NCI-H2196 treated with DMSO at 0.1 percent for 48 hours (cell line): Measurements from ENCODE around the gene PADI3.

Source experiments
- DNase-seq: peaks from one replicate; lab custom pipeline; 2025; ENCODE audit not compliant: unreplicated experiment; lab: John Stamatoyannopoulos, UW

PADI3 gene

DNA sequence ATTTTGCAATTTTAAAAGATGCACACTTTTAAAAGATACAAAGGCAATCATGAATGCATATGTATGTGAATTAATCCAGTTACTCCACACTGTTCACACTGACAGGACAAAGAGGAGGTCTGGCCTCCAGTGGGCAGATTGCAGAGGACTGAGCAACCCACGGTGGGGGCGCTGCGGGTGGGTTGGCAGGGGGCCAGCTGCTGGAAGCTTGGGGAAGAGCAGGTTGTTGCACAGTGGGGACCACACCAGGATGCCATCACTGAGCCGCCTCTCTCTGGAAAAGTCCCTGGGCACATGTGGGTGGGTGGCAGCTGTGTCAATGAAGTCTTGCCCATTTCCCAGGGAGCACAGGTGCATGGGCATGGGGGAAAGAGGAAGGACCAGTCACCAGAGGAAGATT, 46.4 kb downstream of the PADI3 start:
- DNase-seq: no peak

DNA sequence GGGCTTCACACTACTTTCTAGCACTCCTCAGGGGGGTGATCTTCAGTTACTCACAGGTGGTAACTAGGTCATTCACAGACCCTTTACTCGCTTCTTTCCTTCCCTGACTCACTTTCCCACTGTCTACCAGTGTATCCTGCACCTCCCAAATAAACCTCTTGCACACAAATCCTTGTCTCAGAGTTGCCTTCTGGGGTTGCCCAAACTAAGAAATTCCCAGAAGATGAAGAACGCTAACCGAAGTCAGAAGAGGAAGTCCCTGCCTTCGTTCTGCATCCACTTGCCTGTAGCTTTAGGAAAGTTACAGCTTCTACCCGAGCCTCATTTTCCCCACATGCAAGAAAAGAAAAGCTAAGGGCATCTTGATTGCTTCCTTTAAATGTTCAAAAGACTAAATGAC, 47.2 kb downstream of the PADI3 start:
- DNase-seq: no peak

DNA sequence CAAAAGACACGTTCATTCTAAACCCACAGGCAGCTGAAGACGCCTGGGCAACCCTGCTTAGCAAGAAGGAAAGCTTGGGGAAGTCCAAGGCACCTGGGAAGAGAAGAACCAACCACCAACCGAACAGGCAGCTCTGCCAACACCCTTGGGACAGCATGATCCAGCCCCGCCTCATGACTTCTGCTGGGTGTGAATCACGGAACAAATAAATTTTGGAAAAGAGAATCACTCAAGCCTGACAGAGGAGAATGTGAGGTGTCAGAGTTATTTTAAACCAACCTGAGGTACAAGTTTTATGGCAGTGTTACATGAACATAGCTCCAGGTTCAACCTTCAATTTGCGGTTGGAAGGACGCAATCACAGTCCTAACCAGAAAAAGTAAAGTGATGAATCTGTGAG, 49.1 kb downstream of the PADI3 start:
- no peak for DNase-seq

DNA sequence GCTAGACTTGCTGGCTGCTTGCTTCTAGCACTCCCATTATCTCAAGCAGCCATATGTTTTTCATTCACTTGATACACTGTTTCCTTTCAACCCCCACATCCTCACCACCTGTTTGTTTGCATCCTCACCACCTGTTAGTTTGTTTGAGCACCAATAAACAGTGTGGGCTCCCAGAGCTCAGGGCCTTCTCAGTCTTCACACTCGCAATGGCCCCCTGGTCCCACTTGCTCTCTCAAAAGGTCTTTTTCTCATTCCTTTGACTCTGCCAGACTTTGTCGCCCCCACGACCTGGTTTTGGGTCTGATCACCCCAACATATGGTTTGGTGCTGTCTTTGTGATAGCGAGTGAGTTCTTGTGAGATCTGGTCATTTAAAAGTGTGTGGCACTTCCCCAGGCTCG, 52.9 kb downstream of the PADI3 start:
- no peak for DNase-seq

DNA sequence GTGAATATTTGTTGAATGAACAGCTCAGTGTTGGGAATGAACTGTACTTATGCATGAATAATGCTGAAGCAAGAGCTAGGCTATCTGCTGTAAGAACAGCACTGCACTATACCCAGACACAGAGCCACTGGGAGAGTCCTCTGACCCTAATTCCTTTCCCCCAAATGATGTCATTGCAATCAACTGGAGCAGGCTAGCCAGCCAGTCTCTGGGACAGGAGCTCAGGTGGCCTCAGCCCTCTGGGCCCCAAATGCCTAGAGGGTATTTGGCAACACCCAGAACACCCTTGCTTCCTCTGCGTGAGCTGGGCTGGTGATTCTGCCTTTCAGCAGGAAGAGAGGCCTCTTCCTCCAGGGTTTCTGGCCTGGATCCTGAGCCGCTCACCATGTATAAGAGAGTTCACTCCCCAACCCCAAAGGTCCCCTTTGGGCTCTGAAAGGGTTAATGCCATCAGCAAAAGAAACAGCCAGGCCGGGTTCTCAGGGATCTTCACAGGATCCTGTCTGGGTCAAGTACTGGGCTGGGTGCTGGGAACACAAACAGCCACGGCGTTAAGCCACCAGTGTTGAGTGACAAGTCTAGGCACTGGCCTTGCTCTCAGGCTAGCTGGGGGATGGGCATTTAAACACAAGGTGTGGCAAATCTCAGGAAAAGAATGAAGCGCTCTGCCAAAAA, 55.4 kb downstream of the PADI3 start:
- no peak for DNase-seq

DNA sequence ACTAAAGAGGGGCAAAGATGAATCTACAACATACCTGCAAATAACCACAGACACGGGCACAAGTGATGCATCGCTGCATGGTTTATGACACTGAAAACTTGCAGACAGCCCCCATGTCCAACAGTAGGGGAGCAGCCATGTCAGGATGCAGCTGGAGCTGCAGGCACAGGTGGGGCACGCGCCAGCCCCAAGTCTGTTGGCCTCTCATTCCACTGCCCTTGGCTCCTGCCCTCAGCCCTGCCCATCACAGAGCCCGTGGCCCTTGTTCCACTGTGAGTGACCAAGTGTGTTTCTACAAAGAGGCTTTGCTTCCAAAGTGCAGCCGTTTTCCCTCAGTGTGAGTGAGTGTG, 55.9 kb downstream of the PADI3 start:
- no peak for DNase-seq

DNA sequence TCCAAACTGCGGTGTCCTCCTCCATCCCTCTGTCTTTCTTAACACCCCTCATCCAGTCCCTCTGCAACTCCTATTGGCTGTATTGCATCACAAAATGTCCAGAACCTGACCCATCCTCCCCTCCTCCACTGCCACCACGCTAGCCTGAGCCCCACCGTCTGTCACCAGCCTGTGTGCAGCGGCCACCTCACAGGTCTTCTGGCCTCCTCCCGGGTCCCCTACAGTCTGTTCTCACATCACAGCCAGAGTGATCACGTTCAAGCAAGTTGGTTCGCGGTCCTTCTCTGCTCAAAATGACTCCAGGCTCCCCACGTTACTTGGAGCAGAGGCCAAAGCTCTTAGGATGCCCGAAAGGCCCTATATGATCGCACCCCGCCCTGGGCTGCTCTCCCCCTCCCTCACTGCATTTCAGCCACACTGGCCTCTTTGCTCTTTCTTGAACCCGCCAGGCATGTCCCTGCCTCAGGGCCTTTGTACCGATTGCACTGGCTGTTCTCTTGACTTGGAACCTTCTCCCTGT, 56.7 kb downstream of the PADI3 start:
- DNase-seq: no peak

DNA sequence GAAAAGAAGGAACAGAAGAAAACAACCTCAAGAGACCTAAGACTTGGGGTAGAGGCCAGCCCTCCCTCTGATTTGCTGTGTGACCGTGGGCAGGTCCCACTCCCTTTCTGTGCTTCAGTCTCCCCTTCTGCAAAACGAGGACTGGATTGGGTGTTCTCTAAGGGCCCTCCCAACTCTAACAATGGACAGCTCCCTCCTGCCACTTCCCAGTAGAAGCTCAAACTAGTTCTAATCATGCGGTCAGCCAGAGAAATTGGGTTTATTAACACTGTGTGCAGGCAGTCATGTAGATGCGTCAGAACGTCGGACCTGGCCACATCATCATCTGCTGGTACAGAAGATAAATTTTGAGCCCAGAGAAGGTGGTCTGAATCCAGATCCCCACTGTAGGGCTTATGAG, 57.5 kb downstream of the PADI3 start:
- no peak for DNase-seq

DNA sequence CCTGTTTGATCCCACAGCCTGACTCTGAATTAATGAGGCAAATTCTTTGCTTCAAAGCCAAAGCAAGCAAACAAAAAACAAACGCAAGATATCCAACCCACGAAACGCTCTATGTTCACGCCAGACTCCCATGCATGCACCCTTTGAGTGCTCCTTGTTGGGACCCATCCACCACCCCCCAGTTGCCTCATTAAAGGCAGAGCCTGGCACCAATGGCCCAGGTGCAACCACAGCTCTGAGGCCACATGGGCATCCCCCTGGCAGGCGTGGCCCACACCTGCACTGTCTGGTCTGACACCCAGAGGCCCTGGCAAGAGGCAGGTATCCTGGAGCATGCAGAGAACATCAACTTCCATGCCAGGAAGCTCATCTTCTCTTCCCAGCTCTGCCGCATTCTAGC, 58.0 kb downstream of the PADI3 start:
- DNase-seq: no peak

DNA sequence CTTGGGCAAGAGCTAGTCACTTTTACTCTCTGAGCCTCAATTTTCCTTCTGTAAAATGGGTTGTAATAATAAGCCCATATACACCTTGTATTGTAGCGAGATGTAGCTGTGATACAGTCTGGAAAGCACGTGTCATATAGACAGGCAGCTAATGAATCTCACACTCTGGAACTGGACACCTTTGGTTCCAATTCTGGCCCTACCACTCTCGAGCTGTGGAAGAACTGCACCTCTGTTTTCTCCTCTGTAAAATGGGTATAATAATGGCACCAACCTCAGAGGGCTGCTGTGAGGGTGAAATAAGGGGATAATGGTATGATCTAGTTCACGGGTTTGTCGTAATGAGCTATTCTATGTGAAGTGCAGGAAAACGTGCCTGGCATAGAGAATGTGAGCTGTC, 58.4 kb downstream of the PADI3 start:
- DNase-seq: no peak

DNA sequence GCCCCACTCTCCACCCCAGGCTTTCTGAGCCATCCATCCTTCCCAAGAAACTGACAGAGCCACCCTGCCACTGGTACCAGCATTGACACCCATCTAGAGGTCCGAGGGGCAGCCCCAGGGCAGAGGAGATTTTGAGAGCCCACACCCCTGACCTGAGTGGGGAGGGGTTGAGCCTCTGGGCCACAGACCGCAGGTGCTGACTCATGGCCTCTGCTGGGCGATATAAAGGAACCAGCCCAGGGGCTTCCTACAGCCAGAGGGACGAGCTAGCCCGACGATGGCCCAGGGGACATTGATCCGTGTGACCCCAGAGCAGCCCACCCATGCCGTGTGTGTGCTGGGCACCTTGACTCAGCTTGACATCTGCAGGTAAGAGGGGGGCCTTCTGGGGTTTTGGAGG, 59.0 kb downstream of the PADI3 start, which contains the start of gene PADI4:
TSS of gene PADI4 (plus strand) at position 252 of the 400 bp plus-strand sequence. CDS start at position 278, 26 bp downstream.
- no peak for DNase-seq

DNA sequence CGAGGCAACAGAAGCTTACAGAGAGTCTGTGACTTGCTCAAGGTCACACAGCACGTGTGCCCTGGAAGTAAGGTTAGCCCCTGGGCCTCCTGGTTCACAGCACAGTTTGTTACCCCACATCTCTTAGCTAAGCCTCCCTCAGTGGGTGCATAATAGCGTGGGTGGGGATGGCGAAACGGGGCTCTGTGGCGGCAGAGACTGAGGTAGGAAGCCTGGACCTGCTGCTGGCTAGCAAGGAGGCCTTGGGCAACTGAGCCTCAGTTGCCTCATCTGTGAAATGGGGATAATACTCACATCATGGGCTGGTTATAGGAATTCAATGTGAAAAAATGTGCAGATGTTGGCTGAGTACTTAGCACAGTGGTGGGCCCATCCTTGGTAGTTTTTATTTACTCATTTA, 59.7 kb downstream of the PADI3 start:
- no peak for DNase-seq

DNA sequence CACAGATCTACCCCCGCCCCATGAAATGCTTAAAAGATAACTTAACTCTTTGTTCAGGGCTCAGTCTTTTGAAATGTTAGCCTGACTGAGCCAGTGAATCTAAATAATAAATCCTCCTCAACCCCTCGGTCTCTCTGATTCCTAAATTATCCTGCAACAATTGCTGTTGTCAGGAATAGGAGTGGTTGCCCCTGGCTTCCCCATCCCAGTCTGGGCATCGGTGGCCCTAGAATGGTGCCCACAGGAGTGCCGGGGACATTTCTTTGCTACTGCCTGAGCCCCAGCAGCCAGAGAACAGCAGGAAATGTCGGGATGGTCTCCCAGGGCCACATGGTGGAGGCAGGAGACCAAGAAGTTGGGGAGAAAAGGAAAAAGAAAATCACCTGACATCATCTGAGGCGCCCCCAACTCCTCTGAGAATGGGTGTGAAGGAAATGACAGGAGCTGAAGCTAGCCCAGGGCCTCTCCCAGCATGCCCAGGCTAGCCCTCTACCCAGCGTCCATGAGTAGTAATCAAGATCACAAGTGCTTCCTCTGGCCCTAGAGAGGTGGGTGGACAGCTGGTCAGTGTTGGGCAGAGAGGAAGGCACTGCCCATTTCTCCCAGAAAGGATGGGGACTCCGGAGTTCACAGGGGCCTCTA, 60.6 kb downstream of the PADI3 start:
- DNase-seq: no peak

DNA sequence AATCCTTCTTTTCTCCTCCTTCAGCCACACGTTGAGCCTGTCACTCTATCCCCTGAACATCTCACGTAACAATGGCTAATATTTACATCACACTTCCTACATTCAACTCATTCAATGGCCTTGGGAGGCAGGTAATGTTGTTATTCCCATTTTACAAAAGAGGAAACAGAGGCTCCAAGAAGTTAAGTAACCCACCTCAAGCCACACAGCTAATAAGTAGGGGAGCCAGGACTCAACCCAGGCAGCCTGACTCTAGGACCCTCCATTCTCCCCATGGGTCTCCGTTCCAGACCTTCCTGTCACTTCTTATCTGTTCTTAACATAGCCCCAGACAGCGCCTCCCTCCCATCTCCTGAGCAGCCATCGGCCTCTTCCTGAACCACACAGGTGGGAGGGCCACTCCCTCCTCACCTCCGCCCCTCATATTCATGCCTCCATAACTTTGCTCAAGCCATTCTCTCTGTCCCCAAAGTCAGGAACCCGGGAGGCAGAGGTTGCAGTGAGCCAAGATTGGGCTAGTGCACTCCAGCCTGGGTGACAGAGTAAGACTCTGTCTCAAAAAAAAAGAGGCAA, 61.3 kb downstream of the PADI3 start:
- no peak for DNase-seq

DNA sequence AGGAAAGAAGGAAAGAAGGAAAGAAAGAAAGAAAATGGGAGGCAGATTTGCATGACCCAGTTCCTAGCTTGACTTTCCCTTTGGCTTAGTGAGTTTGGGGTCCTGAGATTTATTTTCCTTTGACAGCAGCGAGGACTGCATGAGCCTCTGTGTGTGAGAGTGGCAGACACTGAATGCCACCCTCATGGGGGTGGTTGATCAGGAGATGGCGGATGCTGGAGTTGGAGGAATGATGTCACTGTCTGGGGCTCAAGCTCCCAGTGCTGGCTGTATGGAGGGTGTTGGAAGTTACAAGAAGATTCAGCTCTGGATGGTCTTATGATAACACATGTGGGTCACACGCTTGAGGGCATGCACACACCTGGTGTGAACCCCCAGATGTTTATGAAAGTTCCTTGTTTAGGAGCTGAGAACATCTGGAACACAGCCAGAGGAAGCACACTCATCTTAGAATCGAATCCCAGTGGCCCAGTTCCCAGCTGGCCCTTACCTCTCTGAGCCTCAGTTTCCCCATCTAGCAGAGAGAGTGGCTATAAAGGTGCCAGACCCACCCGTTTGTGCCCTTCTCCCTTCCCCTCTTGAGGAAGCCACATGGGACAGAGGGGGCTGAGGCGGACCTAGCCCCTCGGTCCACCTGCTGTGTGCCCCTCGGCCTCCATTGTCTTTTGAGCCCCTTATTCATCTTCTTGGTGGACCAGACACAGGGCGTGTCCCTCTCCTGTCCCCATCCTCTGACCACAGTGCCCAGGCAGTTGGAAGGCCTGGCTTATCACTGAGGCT, 64.8 kb downstream of the PADI3 start:
- DNase-seq: no peak

DNA sequence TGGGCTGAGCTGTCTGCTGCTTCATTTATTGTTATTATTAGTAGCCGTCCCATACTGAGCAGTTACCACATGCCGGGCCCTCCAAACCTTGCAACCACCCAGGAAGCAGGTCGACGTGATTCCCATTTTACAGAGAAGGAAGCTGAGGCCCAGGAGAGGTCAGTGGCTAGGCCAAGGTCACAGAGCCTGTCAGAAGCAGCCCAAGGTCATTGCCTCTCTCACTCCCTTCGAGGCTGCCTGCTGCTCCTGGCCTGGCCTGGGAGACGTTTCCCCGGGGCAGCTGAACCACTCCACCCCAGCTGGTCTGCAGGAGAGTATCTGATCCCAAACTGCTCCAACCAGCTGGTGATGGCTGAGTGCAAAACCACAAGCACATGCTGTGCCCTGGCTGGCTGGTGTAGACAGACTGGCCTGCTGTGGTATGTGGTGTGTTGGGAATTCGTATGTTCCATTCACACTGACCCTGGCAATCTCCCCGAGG, 65.6 kb downstream of the PADI3 start:
- DNase-seq: no peak

DNA sequence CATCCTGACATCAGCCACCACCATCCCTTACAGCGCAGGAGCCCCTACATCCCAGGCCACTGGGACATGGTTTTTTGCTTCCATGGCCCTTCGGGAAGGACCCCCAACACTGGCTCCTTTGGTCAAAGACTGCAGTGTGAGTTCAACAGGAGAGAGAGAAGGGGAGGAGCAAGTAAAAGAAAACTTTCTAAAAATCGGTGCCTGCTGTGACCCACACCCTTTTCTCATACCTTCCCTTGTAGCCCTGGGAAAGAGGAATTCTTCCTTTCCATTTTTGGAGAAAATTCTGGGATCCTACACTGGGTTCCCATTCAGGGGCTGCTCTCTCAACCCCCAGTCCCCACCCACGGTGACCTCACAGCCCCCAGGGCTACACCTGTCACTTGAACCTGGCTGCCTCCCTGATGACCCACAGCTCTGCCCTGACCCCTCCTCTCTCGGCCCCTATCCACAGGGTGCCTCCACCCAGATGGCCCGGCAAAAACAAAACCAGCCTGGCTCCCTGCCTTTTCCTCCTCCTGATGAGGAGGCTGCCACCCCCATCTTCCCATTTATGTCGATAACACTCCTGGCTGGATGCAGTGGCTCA, 66.7 kb downstream of the PADI3 start:
- no peak for DNase-seq

DNA sequence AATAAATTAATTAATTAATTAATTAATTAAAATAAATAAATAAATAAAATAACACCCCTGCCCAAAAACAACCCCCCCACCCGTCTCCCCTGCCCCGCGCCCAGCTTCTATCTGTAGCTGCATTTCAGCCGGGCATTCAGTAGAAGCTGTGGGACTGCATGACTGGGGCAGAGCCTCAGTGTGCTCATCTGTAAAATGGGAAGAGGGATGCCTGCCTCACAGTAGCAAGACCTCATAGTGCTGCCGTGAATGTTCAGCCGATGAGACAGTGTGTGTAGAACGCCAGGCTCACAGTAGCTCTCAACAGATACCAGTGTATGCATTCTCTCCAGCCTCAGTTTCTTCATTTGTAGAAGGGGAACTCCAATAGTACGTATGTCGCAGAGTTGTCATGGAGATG, 67.8 kb downstream of the PADI3 start:
- no peak for DNase-seq

DNA sequence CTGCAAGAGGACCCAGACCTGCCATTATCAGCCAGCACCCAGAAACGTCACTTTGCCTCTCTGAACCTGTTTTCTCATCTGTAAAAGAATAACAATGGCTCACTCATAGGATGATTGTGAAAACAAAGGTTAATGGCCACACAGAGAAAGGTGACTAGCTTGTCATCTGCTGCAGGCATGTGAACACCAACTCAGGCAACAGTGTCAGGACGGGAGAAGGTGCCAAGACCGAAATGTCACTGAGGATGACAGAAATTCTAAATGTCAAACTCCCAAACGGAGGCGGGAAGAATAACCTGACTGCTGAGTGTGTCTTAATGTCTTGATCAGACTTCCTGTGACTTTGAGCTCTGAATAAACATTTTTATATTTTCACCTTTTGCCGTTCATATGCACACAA, 69.4 kb downstream of the PADI3 start:
- DNase-seq: no peak

DNA sequence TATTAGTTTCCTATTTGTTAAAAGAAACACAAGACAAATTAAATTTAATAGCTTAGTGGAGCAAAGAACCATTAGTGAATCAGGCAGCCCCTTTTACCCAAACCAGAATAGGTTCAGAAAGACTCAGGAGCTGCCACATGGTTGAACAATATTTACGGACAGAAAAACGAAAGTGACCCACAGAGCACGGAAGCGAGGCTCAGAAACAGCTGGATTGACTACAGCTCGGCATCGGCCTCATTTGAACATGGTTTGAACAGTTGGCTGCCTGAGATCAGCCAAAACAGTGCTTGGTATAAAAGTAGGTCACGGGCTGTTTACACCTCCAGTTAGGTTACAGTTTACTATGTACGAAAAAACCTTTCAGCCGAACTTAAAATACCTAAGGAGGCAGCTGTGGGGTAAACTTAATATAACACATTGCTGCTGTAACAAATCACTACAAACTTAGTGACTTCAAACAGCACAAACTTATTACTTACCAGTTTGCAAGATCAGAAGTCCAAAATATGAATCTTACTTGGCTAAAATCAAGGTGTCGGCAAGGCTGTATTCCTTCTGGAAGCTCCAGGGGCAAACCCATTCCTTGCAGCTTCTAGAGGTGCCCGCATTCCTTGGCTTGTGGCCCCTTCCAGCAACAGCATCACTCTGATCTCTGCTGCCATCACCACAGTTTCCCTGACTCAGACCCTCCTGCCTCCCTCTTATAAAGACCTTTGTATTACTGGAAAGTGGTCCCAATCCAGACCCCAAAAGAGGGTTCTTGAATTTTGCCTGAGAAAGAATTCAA, 70.9 kb downstream of the PADI3 start:
- no peak for DNase-seq
